Stomach (tissue), 4 donors: ENCODE measurements around the gene ATP5F1D.

ENCODE experiments used
- EP300 ChIP-seq: sonication (generic); formaldehyde crosslinking; IDR thresholded peaks from one replicate; pipeline ENCODE4 v1.6.1; 2017; ENCODE audit warnings: antibody characterized with exemption
- POLR2A ChIP-seq, 4 donors: fragments of 450-650 bp; IDR thresholded peaks; one replicate each; pipeline ENCODE4 v1.6.1; 2016; ENCODE audit warnings: antibody characterized with exemption in 4 of 4, control low read depth in 2 of 4, mild to moderate bottlenecking in 1 of 4, moderate library complexity in 1 of 4
- TF ChIP-seq, protein P1 (sequence below), 7 experiments: fragments of 450-650 bp in 4 of 7; fragments of 200-600 bp in 3 of 7; sonication (generic) in 3 of 7; IDR thresholded peaks; one replicate each; pipeline ENCODE4 v1.5.1; 2016 to 2019; ENCODE audit warnings: antibody characterized with exemption in 7 of 7, control low read depth in 2 of 7, mild to moderate bottlenecking in 1 of 7

GRCh38 chr19:1235625-1236538 lies 5.7 kb upstream of the ATP5F1D start:
- TF ChIP-seq, protein P1, sequence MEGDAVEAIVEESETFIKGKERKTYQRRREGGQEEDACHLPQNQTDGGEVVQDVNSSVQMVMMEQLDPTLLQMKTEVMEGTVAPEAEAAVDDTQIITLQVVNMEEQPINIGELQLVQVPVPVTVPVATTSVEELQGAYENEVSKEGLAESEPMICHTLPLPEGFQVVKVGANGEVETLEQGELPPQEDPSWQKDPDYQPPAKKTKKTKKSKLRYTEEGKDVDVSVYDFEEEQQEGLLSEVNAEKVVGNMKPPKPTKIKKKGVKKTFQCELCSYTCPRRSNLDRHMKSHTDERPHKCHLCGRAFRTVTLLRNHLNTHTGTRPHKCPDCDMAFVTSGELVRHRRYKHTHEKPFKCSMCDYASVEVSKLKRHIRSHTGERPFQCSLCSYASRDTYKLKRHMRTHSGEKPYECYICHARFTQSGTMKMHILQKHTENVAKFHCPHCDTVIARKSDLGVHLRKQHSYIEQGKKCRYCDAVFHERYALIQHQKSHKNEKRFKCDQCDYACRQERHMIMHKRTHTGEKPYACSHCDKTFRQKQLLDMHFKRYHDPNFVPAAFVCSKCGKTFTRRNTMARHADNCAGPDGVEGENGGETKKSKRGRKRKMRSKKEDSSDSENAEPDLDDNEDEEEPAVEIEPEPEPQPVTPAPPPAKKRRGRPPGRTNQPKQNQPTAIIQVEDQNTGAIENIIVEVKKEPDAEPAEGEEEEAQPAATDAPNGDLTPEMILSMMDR (IDR thresholded peaks at IDR 0.05) = no peak
- TF ChIP-seq EP300 = no peak
- no peak for TF ChIP-seq POLR2A (IDR thresholded peaks at IDR 0.05)
